Stimulated activated CD4-positive, alpha-beta T cell treated with anti-CD3 and anti-CD28 coated beads, Interleukin-12 subunit alpha, Interleukin-12 subunit beta, amount 100 ng/mL, for 24 hours (primary cell): ENCODE results near the gene CCDC38.

Experiments used
- DNase-seq, 2 experiments: peaks; one replicate each; pipeline ENCODE4 v3.0.0-alpha.2; 2020; ENCODE audit warnings: low read depth in 2 of 2

CCDC38 gene

GRCh38 chr12:95836630-95837239 is 105.7 kb downstream of the CCDC38 start:
- DNase-seq: no peak

GRCh38 chr12:95836185-95836609 is 106.2 kb downstream of the CCDC38 start:
- no peak for DNase-seq

GRCh38 chr12:95834572-95834971 is 107.8 kb downstream of the CCDC38 start:
- DNase-seq: no peak

GRCh38 chr12:95830335-95831089 is 111.9 kb downstream of the CCDC38 start:
- no peak for DNase-seq

GRCh38 chr12:95829395-95829794 is 113.0 kb downstream of the CCDC38 start:
- no peak for DNase-seq

GRCh38 chr12:95820096-95820703 is 122.2 kb downstream of the CCDC38 start:
- DNase-seq: no peak
